Nephron (organoid): Measurements from ENCODE around the gene MAPKAP1.

Experiments used
- H3K27ac Mint-ChIP-seq, 3 experiments: 2 replicates each; pipeline ENCODE4 v1.8.0; 2020; ENCODE audit warnings: mixed read lengths in 3 of 3, mild to moderate bottlenecking in 2 of 3, moderate library complexity in 1 of 3
- H3K27me3 Mint-ChIP-seq: 2 replicates; pipeline ENCODE4 v1.8.0; 2021; ENCODE audit warnings: low read depth, mild to moderate bottlenecking, moderate library complexity, mixed read lengths
- H3K36me3 Mint-ChIP-seq: 2 replicates; pipeline ENCODE4 v1.8.0; 2020; ENCODE audit warnings: low read depth, mixed read lengths
- H3K4me1 Mint-ChIP-seq: 2 replicates; pipeline ENCODE4 v1.8.0; 2020; ENCODE audit warnings: mixed read lengths
- H3K4me3 Mint-ChIP-seq, 3 experiments: 2 replicates each; pipeline ENCODE4 v1.8.0; 2020; ENCODE audit warnings: mild to moderate bottlenecking in 3 of 3, mixed read lengths in 3 of 3, moderate library complexity in 2 of 3
- H3K9me3 Mint-ChIP-seq: 2 replicates; pipeline ENCODE4 v1.8.0; 2020; ENCODE audit warnings: mixed read lengths
- CTCF ChIP-seq, 3 experiments: fragments of 200-600 bp; sonication (generic); IDR thresholded peaks; one replicate each; pipeline ENCODE4 v1.5.0; 2021; ENCODE audit warnings: antibody characterized with exemption in 3 of 3; ENCODE audit not compliant: unreplicated experiment in 3 of 3

Gene MAPKAP1

GRCh38 chr9:125425170-125425897 lies 281.7 kb downstream of the MAPKAP1 start:
- peak overlapping the region; percentile 94 to 97 (median 94) for H3K27ac Mint-ChIP-seq

DNA sequence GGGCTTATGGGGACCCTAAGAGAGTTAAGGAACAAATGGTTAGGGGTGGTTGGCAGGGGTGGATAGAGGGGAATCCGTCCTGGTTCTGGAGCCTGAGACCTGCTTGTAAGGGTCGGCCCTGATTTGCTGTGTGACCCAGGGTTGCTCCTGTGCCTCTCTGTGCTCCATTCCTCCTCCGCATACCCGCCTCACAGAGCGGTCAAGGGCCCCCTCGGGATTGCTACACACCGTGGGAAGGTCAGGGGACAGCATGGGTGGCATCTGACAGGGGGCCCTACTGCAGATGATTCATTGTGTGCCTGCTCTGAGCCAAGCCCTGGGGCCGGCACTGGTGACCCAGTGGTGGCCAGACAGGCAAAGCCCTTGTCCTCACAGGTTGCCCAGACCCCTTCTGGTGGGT lies 283.0 kb downstream of the MAPKAP1 start:
- no peak for TF ChIP-seq CTCF (IDR thresholded peaks at IDR 0.05; ENCODE audit: unreplicated experiment in 3 of 3)
- Mint-ChIP-seq H3K36me3 (no peaks in the 10 kb centered on the region), H3K27ac (peak overlapping the region in 1 of 3 experiments; percentile 54), H3K4me3 (no peak overlapping the region), H3K4me1 (peaks cover 25% of the 10 kb centered on the region), H3K27me3 (no peaks in the 10 kb centered on the region), H3K9me3 (no peaks in the 10 kb centered on the region)

More at GRCh38 chr9:125425170-125425897, 281.7 kb downstream of the MAPKAP1 start:
- no peak for TF ChIP-seq CTCF (IDR thresholded peaks at IDR 0.05; ENCODE audit: unreplicated experiment in 3 of 3)
- Mint-ChIP-seq H3K27me3 (peaks cover 2% of the 10 kb centered on the region), H3K4me1 (peaks cover 31% of the 10 kb centered on the region), H3K9me3 (no peaks in the 10 kb centered on the region), H3K4me3 (no peak overlapping the region), H3K36me3 (no peaks in the 10 kb centered on the region)

GRCh38 chr9:125422853-125423252 lies 284.2 kb downstream of the MAPKAP1 start:
- Mint-ChIP-seq H3K4me3 (no peak overlapping the region), H3K9me3 (no peaks in the 10 kb centered on the region), H3K27me3 (no peaks in the 10 kb centered on the region), H3K27ac (peak overlapping the region in 2 of 3 experiments; percentile 4 to 20), H3K4me1 (peaks cover 24% of the 10 kb centered on the region), H3K36me3 (no peaks in the 10 kb centered on the region)
- TF ChIP-seq CTCF (IDR thresholded peaks at IDR 0.05; ENCODE audit: unreplicated experiment in 3 of 3): no peak

- TF ChIP-seq CTCF (IDR thresholded peaks at IDR 0.05; ENCODE audit: unreplicated experiment in 3 of 3): no peak
- no peak overlapping the region for H3K4me3 Mint-ChIP-seq
- H3K9me3 Mint-ChIP-seq: no peaks in the 10 kb centered on the region
Measured at GRCh38 chr9:125421591-125422181, 285.3 kb downstream of the MAPKAP1 start.

DNA sequence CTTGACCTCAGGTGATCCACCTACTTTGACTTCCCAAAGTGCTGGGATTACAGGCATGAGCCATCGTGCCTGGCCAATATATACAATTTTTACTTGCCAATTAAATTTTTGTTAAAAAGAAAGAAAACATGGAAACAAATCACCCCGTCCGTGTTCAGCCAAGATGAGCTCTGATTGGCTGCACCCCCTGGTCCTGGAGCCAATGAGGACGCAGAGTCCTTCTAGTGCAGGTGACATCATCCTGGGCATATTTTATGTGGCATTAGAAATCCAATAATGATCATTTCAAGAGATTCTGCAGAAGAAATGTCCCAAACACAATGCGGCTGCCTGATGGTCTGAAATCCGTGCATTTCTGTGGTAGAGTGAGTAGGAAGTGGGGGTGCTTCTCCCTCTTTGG lies 285.8 kb downstream of the MAPKAP1 start:
- peak overlapping the region in 1 of 3 experiments; percentile 3 for H3K27ac Mint-ChIP-seq
- peaks cover 18% of the 10 kb centered on the region for H3K4me1 Mint-ChIP-seq
- no peaks in the 10 kb centered on the region for H3K27me3 Mint-ChIP-seq
- no peaks in the 10 kb centered on the region for H3K36me3 Mint-ChIP-seq
- H3K9me3 Mint-ChIP-seq: no peaks in the 10 kb centered on the region
- TF ChIP-seq CTCF (IDR thresholded peaks at IDR 0.05; ENCODE audit: unreplicated experiment in 3 of 3): no peak
- no peak overlapping the region for H3K4me3 Mint-ChIP-seq

More at GRCh38 chr9:125421591-125422181, 285.3 kb downstream of the MAPKAP1 start:
- H3K27ac Mint-ChIP-seq: peak overlapping the region in 1 of 3 experiments; percentile 3
- no peaks in the 10 kb centered on the region for H3K27me3 Mint-ChIP-seq
- H3K36me3 Mint-ChIP-seq: no peaks in the 10 kb centered on the region
- H3K4me1 Mint-ChIP-seq: peaks cover 17% of the 10 kb centered on the region
